ENCODE measurements around the gene FANCD2.

The FANCD2 gene

GRCh38 chr3:10140996-10141546 lies 114.8 kb downstream of the FANCD2 start:
- Histone ChIP-seq H3K36me3 (ENCODE audit: control insufficient read depth in 2 of 2, insufficient read depth in 2 of 2, low read length in 2 of 2) (no peaks in the 10 kb centered on the region), H3K27me3 (ENCODE audit: control insufficient read depth in 1 of 2, insufficient read depth in 2 of 2, low read length in 2 of 2) (no peaks in the 10 kb centered on the region), H3K4me3 (ENCODE audit: low read length in 2 of 2) (peak overlapping the region; percentile 87), H3K27ac (ENCODE audit: low read length) (peak overlapping the region; percentile 69), H3K9ac (ENCODE audit: low read length in 2 of 2) (peak overlapping the region in 1 of 2 donors; percentile 69), H3K9me3 (ENCODE audit: control insufficient read depth in 2 of 2, low read length in 2 of 2) (no peaks in the 10 kb centered on the region), H3K4me1 (ENCODE audit: control insufficient read depth, insufficient read depth, low read length) (peaks cover 18% of the 10 kb centered on the region)

GRCh38 chr3:10142707-10143560 lies 116.7 kb downstream of the FANCD2 start:
- H3K9me3 ChIP-seq (ENCODE audit: control insufficient read depth in 2 of 2, low read length in 2 of 2) = no peaks in the 10 kb centered on the region
- peak overlapping the region; percentile 87 for H3K4me3 ChIP-seq (ENCODE audit: low read length in 2 of 2)
- no peaks in the 10 kb centered on the region for H3K27me3 ChIP-seq (ENCODE audit: control insufficient read depth in 1 of 2, insufficient read depth in 2 of 2, low read length in 2 of 2)
- no peak overlapping the region for H3K27ac ChIP-seq (ENCODE audit: low read length)
- H3K9ac ChIP-seq (ENCODE audit: low read length in 2 of 2) = peak overlapping the region in 1 of 2 donors; percentile 69
- no peaks in the 10 kb centered on the region for H3K36me3 ChIP-seq (ENCODE audit: control insufficient read depth in 2 of 2, insufficient read depth in 2 of 2, low read length in 2 of 2)
- H3K4me1 ChIP-seq (ENCODE audit: control insufficient read depth, insufficient read depth, low read length) = peaks cover 18% of the 10 kb centered on the region

- Histone ChIP-seq H3K9ac (ENCODE audit: low read length in 2 of 2) (no peak overlapping the region), H3K36me3 (ENCODE audit: control insufficient read depth in 2 of 2, insufficient read depth in 2 of 2, low read length in 2 of 2) (peaks cover 9 to 14% of the 10 kb centered on the region in 2 donors), H3K4me1 (ENCODE audit: control insufficient read depth, insufficient read depth, low read length) (peaks cover 18% of the 10 kb centered on the region), H3K9me3 (ENCODE audit: control insufficient read depth in 2 of 2, low read length in 2 of 2) (no peaks in the 10 kb centered on the region), H3K27me3 (ENCODE audit: control insufficient read depth in 1 of 2, insufficient read depth in 2 of 2, low read length in 2 of 2) (no peaks in the 10 kb centered on the region), H3K4me3 (ENCODE audit: low read length in 2 of 2) (no peak overlapping the region), H3K27ac (ENCODE audit: low read length) (no peak overlapping the region)
Measured at GRCh38 chr3:10145685-10146084, 119.4 kb downstream of the FANCD2 start.

GRCh38 chr3:10149226-10149625 lies 123.0 kb downstream of the FANCD2 start:
- H3K27ac ChIP-seq (ENCODE audit: low read length) = no peak overlapping the region
- H3K4me3 ChIP-seq (ENCODE audit: low read length in 2 of 2) = no peak overlapping the region
- H3K27me3 ChIP-seq (ENCODE audit: control insufficient read depth in 1 of 2, insufficient read depth in 2 of 2, low read length in 2 of 2) = no peaks in the 10 kb centered on the region
- H3K9me3 ChIP-seq (ENCODE audit: control insufficient read depth in 2 of 2, low read length in 2 of 2) = no peaks in the 10 kb centered on the region
- no peak overlapping the region for H3K9ac ChIP-seq (ENCODE audit: low read length in 2 of 2)
- H3K36me3 ChIP-seq (ENCODE audit: control insufficient read depth in 2 of 2, insufficient read depth in 2 of 2, low read length in 2 of 2) = peaks cover 12 to 14% of the 10 kb centered on the region in 2 donors
- peaks cover 1% of the 10 kb centered on the region for H3K4me1 ChIP-seq (ENCODE audit: control insufficient read depth, insufficient read depth, low read length)

- H3K27ac ChIP-seq (ENCODE audit: low read length) = no peak overlapping the region
- no peak overlapping the region for H3K4me3 ChIP-seq (ENCODE audit: low read length in 2 of 2)
- no peaks in the 10 kb centered on the region for H3K27me3 ChIP-seq (ENCODE audit: control insufficient read depth in 1 of 2, insufficient read depth in 2 of 2, low read length in 2 of 2)
- no peaks in the 10 kb centered on the region for H3K4me1 ChIP-seq (ENCODE audit: control insufficient read depth, insufficient read depth, low read length)
- no peaks in the 10 kb centered on the region for H3K9me3 ChIP-seq (ENCODE audit: control insufficient read depth in 2 of 2, low read length in 2 of 2)
- peaks cover 12 to 14% of the 10 kb centered on the region in 2 donors for H3K36me3 ChIP-seq (ENCODE audit: control insufficient read depth in 2 of 2, insufficient read depth in 2 of 2, low read length in 2 of 2)
- no peak overlapping the region for H3K9ac ChIP-seq (ENCODE audit: low read length in 2 of 2)
Measured at GRCh38 chr3:10150987-10151386, 124.8 kb downstream of the FANCD2 start.
